HG03558 (cell line): ENCODE data around the gene TXN2.
"Not testable (repeated sequence)": the region's sequence is repeated elsewhere in the genome, so short reads cannot be mapped to it uniquely, and the experiment has no call there.

Experiments
- ATAC-seq: cut with Tn5 transposase; IDR thresholded peaks from one replicate; pipeline ENCODE4 v1.9.1; 2021; ENCODE audit warnings: moderate number of reproducible peaks; ENCODE audit not compliant: unreplicated experiment; ENCODE audit errors: extremely low read depth

Gene TXN2

DNA sequence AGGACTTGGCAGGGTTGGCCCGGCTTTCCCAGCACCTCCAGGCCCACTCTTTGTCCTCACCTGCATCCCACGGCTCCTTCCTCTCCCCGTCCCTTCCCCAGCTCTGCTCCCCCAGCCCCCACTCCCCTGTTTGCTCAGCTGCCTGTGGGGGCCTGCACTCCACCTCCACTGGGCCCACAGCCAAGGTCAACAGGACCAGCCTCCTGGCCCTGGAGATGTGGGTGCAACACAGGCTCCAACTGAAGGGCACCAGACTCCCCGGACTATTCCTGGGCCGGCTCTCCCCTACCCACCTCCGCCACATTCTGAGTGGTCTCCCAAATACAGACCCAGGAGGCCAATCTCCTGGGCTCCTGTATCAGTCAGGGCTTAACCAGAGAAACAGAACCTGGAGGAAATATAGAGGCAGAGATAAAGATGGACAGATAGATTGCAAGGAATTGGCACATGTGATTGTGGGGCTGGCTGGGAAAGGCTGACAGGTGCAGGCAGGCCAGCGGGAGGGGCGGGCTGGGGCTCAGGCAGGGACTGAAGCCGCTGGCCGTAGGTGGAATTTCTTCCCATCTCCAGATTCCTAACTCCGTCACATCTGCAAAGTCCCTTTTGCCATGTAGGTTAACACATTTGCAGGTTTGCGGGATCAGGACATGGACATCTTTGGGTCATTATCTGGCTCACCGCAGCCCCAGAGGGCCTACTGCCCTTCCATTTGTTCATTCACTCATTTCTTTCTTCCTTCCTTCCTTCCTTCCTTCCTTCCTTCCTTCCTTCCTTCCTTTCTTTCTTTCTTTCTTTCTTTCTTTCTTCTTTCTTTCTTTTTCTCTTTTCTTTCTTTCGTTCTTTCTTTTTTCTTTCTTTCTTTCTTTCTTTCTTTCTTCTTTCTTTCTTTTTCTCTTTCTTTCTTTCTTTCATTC is 47.9 kb downstream of the TXN2 start:
- ATAC-seq: no peak

- ATAC-seq: no peak
Observed at GRCh38 chr22:36432592-36433317, 48.7 kb downstream of the TXN2 start.

DNA sequence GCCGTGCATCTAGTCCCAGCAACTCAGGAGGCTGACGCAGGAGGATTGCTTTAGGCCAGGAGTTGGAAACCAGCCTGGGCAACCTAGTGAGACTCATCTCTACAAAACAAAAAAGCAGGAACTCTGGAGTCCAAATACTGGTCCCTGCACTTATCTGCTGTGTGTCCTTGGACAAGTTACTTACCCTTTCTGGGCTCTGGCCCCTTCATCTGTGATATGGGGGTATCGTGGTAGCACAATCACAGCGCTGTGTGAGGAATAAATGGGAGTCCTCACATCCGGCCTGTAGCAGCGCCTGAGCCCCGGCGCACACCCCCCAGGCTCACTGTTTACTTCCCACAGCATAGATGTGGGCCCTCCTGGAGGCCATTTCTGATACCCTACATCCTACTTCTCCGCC is 49.5 kb downstream of the TXN2 start:
- no peak for ATAC-seq

- no peak for ATAC-seq
Observed at GRCh38 chr22:36430863-36431262, 50.6 kb downstream of the TXN2 start.

GRCh38 chr22:36427952-36428351 is 53.5 kb downstream of the TXN2 start:
- ATAC-seq: not testable (repeated sequence)

- ATAC-seq: no peak
Observed at GRCh38 chr22:36425977-36426523, 55.4 kb downstream of the TXN2 start.

- no peak for ATAC-seq
Observed at GRCh38 chr22:36424901-36425579, 56.4 kb downstream of the TXN2 start.

DNA sequence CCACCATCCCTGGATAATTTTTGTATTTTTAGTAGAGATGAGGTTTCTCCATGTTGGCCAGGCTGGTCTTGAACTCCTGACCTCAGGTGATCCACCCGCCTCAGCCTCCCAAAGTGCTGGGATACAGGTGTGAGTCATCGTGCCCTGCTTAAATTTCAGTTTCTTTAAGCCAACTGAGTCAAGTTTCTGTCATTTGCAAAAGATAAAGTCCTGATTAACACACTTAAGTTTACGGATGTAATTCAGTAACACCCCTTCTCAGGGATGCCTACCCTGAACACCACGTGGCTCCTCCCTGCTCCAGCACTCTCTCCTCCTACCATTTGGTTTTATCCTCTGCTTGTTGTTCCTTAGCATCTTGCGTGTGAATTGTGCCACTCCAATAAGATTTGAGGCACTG is 57.0 kb downstream of the TXN2 start:
- ATAC-seq: not testable (repeated sequence)

GRCh38 chr22:36423461-36424404 is 57.7 kb downstream of the TXN2 start:
- no peak for ATAC-seq

DNA sequence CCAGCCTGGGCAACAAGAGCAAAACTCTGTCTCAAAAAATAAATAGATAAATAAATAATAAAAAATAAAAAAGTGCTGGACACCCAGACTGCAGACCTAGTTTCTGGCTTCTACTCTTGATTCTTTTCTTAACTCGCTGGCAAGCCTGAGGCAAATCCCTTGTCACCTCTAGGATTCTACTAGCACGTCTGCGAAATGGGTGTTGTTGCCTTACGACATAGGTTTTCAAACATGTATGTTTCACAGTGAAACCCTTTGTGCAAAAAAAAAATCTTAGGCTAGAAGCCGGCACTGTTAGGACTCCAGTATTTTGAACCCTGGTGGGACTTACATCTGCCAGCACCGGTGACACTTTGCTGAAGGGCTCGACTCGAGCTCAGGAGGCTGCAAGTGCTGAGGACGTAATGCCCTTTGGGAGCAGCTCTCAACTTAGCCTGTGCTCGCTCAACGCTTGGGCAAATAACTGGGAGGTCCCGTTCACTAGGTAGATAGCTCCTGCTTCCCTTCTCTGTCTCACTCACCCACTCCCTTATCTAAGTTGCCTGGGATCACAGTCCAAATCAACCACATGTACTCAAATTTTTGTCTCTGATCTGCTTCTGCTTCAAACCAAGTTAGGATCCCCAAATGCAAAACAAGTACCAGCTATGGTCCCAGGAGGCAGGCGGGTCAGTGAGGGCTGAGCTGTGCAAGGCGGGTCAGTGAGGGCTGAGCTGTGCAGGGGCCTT is 59.0 kb downstream of the TXN2 start:
- ATAC-seq: no peak

DNA sequence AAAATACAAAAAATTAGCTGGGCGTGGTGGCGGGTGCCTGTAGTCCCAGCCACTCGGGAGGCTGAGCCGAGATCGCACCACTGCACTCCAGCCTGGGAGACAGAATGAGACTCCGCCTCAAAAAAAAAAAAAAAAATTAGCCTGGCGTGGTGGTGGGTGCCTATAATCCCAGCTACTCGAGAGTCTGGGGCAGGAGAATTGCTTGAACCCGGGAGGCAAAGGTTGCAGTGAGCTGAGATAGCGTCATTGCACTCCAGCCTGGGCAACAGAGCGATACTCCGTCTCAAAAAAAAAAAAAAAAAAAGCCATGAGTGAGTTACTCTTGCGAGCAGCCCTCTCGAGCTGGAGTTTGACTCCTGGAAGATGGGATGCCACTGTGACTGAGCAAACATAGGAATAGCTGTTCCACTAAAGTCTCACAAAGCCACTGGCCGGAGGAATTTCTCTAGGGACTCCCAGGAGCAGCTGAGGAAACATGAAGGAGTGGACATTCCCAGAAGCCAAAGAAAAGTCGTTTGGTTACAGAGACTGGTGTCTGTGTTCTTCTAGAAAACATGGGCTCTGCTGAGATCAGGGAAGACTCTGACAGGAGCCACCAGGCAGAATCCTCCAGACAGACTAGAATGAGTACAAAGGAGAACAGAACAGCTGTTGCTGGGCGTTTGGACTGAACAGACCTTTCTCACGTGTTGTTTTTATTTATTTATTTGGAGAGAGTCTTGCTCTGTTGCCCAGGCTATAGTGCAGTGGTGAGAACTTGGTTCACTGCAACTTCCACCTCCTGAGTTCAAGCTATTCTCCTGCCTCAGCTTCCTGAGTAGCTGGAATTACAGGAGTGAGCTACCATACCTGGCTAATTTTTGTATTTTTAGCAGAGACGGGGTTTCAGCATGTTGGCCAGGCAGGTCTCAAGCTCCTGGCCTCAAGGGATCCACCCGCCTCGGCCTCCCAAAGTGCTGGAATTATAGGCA is 61.2 kb downstream of the TXN2 start:
- ATAC-seq: no peak

DNA sequence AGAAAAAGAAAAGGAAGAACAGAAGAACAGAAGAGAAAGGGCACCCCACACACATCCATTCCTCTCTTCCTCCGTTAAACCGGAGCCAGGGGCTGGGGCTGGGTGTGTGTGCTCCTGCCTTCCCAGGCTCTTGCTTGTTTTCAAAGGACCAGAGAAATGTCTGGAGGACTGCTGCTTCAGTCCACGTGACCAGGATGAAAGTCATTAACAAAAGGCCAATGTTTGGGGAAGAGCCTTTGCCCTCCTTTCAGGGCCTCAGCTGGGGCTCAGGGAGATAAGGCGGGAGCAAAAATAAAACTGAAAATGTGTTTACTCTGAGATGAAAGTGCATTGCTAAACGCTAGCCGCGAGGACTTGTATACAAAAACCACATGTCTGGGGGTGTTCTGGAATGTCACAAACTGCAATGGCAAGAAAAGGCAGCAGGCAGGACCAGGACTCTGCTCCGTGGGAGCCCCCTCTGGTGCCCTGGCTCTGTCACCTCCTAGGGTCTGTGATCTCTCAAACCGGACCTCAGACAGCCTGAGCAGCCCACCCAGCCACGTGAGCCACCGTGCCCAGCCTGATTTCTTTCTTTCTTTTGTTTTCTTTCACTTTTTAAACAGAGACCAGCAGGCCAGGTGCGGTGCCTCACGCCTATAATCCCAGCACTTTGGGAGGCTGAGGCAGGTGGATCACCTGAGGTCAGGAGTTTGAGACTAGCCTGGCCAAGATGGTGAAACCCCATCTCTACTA is 62.1 kb downstream of the TXN2 start:
- ATAC-seq: no peak

GRCh38 chr22:36417281-36417686 is 64.2 kb downstream of the TXN2 start:
- ATAC-seq: no peak
